Gastroesophageal sphincter (tissue), 3 donors: ENCODE data around the gene BCORL1.

Experiments used
- CTCF ChIP-seq, 4 experiments: fragments of 200-600 bp in 2 of 4; fragments of 450-650 bp in 2 of 4; sonication (generic) in 1 of 4; IDR thresholded peaks; one replicate each; pipeline ENCODE4 v1.5.1; 2017 to 2019; ENCODE audit warnings: antibody characterized with exemption in 4 of 4, mild to moderate bottlenecking in 2 of 4, moderate library complexity in 2 of 4
- EP300 ChIP-seq: sonication (generic); formaldehyde crosslinking; IDR thresholded peaks from one replicate; pipeline ENCODE4 v1.6.1; 2017; ENCODE audit warnings: antibody characterized with exemption, mild to moderate bottlenecking
- POLR2A ChIP-seq, 2 donors: fragments of 450-650 bp; IDR thresholded peaks; one replicate each; pipeline ENCODE4 v1.6.1; 2017; ENCODE audit warnings: antibody characterized with exemption in 2 of 2, mild to moderate bottlenecking in 2 of 2, moderate library complexity in 1 of 2

- TF ChIP-seq CTCF (IDR thresholded peaks at IDR 0.05) (no peak), EP300 (no peak), POLR2A (IDR thresholded peaks at IDR 0.05) (no peak)
Measured at GRCh38 chrX:129992181-129992580, 9.7 kb downstream of the BCORL1 start.
